SU-DHL-6 (cell line): ENCODE data around the gene LRCH1.

ENCODE experiments used
- H2AFZ ChIP-seq: fragments of 200-600 bp; sonication (generic); 2 replicates; pipeline ENCODE4 v1.6.1; 2014; ENCODE audit warnings: low read depth, mild to moderate bottlenecking, moderate library complexity, mixed read lengths, antibody characterized with exemption, low read length; ENCODE audit not compliant: severe bottlenecking
- H3F3A ChIP-seq: fragments of 200-600 bp; shearing (Covaris generic); 2 replicates; pipeline ENCODE4 v1.6.0; 2016; ENCODE audit warnings: antibody characterized with exemption, mild to moderate bottlenecking; ENCODE audit not compliant: insufficient read depth
- H3K27ac ChIP-seq: fragments of 200-600 bp; sonication (generic); 2 replicates; pipeline ENCODE4 v1.5.1; 2016; ENCODE audit warnings: low read depth, mild to moderate bottlenecking, low read length, moderate library complexity, mixed read lengths
- H3K27me3 ChIP-seq: fragments of 200-600 bp; sonication (generic), shearing (Covaris generic); 2 replicates; pipeline ENCODE4 v1.6.0; 2014; ENCODE audit warnings: mild to moderate bottlenecking, low read length
- H3K36me3 ChIP-seq: fragments of 200-600 bp; sonication (generic); 2 replicates; pipeline ENCODE4 v1.6.1; 2014; ENCODE audit warnings: mild to moderate bottlenecking, low read length, mixed read lengths
- H3K4me2 ChIP-seq: fragments of 300-600, 200-600 bp; shearing (Covaris generic), sonication (generic); 2 replicates; pipeline ENCODE4 v1.6.0; 2014; ENCODE audit warnings: low read length, low read depth, mild to moderate bottlenecking; ENCODE audit not compliant: poor library complexity, severe bottlenecking
- H3K4me3 ChIP-seq: fragments of 200-600 bp; sonication (generic); 2 replicates; pipeline ENCODE4 v1.5.1; 2014; ENCODE audit warnings: antibody characterized with exemption, low read length, mild to moderate bottlenecking, mixed read lengths; ENCODE audit not compliant: insufficient read depth, poor library complexity, severe bottlenecking
- H3K79me2 ChIP-seq: fragments of 200-600 bp; sonication (generic); 2 replicates; pipeline ENCODE4 v1.6.1; 2014; ENCODE audit warnings: mild to moderate bottlenecking, low read length, moderate library complexity; ENCODE audit not compliant: insufficient read depth
- H3K9ac ChIP-seq: fragments of 200-600 bp; sonication (generic); 2 replicates; pipeline ENCODE4 v1.7.0; 2014; ENCODE audit warnings: mild to moderate bottlenecking, low read length
- H3K9me2 ChIP-seq: fragments of 200-600 bp; sonication (generic); replicated peaks from 2 replicates; pipeline ENCODE4 v1.6.1; 2014; ENCODE audit warnings: low read length; ENCODE audit not compliant: insufficient read depth
- H3K9me3 ChIP-seq: fragments of 200-600 bp; sonication (generic); 2 replicates; pipeline ENCODE4 v1.6.1; 2014; ENCODE audit warnings: low read length, mixed read lengths; ENCODE audit not compliant: insufficient read depth
- H4K20me1 ChIP-seq: fragments of 200-600 bp; sonication (generic); 2 replicates; pipeline ENCODE4 v1.6.1; 2014; ENCODE audit warnings: low read depth, mild to moderate bottlenecking, antibody characterized with exemption, low read length, moderate library complexity, mixed read lengths
- CTCF ChIP-seq: fragments of 200-600 bp; sonication (generic); IDR thresholded peaks from one replicate; pipeline ENCODE4 v1.5.1; 2017; ENCODE audit warnings: antibody characterized with exemption, mild to moderate bottlenecking, low read length, moderate library complexity; ENCODE audit not compliant: insufficient read depth, poor library complexity, severe bottlenecking
- EZH2phosphoT487 ChIP-seq: fragments of 200-600 bp; sonication (generic), shearing (Covaris generic); conservative IDR thresholded peaks from 2 replicates; pipeline ENCODE4 v1.6.1; 2018; ENCODE audit warnings: mild to moderate bottlenecking, antibody characterized with exemption, low read length, moderate library complexity, mixed read lengths

Gene LRCH1

GRCh38 chr13:46567671-46568070, 14.7 kb downstream of the LRCH1 start:
- Histone ChIP-seq H3K9me3 (no peaks in the 10 kb centered on the region), H3K27me3 (no peaks in the 10 kb centered on the region), H3K27ac (no peak overlapping the region), H3K4me2 (no peak overlapping the region), H3K4me3 (no peak overlapping the region), H3K36me3 (no peaks in the 10 kb centered on the region), H2AFZ (no peak overlapping the region), H3K9ac (no peak overlapping the region), H4K20me1 (peaks cover 78% of the 10 kb centered on the region), H3K79me2 (peaks cover 96% of the 10 kb centered on the region), H3F3A (no peaks in the 10 kb centered on the region; the same call in 1 of the 2 replicates), H3K9me2 (no peaks in the 10 kb centered on the region)
- TF ChIP-seq CTCF (no peak), EZH2phosphoT487 (no peak)

GRCh38 chr13:46569456-46569855, 16.5 kb downstream of the LRCH1 start:
- peaks cover 86% of the 10 kb centered on the region for H3K79me2 ChIP-seq

GRCh38 chr13:46570273-46570672, 17.3 kb downstream of the LRCH1 start:
- Histone ChIP-seq H3F3A (no peaks in the 10 kb centered on the region; the same call in 1 of the 2 replicates), H3K79me2 (peaks cover 84% of the 10 kb centered on the region), H3K4me2 (no peak overlapping the region), H3K9me2 (no peaks in the 10 kb centered on the region), H3K27me3 (no peaks in the 10 kb centered on the region), H4K20me1 (peaks cover 64% of the 10 kb centered on the region), H3K9me3 (no peaks in the 10 kb centered on the region), H2AFZ (no peak overlapping the region), H3K36me3 (no peaks in the 10 kb centered on the region), H3K9ac (no peak overlapping the region), H3K27ac (no peak overlapping the region), H3K4me3 (no peak overlapping the region)
- no peak for TF ChIP-seq CTCF
- no peak for TF ChIP-seq EZH2phosphoT487

More at GRCh38 chr13:46569456-46569855, 16.5 kb downstream of the LRCH1 start:
- Histone ChIP-seq H3K27me3 (no peaks in the 10 kb centered on the region), H3K4me3 (no peak overlapping the region), H3K9me3 (no peaks in the 10 kb centered on the region), H3F3A (no peaks in the 10 kb centered on the region; the same call in 1 of the 2 replicates), H3K9ac (no peak overlapping the region), H3K4me2 (no peak overlapping the region), H3K9me2 (no peaks in the 10 kb centered on the region), H2AFZ (no peak overlapping the region), H3K36me3 (no peaks in the 10 kb centered on the region), H4K20me1 (peaks cover 67% of the 10 kb centered on the region), H3K27ac (no peak overlapping the region)
- no peak for TF ChIP-seq EZH2phosphoT487
- no peak for TF ChIP-seq CTCF
